ENCODE results near the gene ARID3A.

Gene ARID3A

GRCh38 chr19:1000095-1000494 is 74.3 kb downstream of the ARID3A start, which contains the start of gene GRIN3B:
Gene GRIN3B, plus strand, starts transcription at chr19:1000419. Its CDS starts 19 bp downstream, at chr19:1000438.
- Histone ChIP-seq H3K36me3 (no peaks in the 10 kb centered on the region), H3K4me3 (ENCODE audit: low read depth in 1 of 2, low read length in 1 of 2) (peak within 1 kb of the TSS; percentile 41 to 46), H3K27ac (no peak within 1 kb of the TSS), H3K27me3 (peaks cover 94% of the 10 kb centered on the region), H3K4me1 (ENCODE audit: control insufficient read depth in 1 of 2, insufficient read depth in 1 of 2, low read depth in 1 of 2, low read length in 1 of 2) (peaks cover 14 to 18% of the 10 kb centered on the region in 2 experiments), H3K9me3 (no peaks in the 10 kb centered on the region)
- TF ChIP-seq CTCF (IDR thresholded peaks at IDR 0.05), result peak; percentile 71

GRCh38 chr19:1000591-1001537 is 75.0 kb downstream of the ARID3A start:
- H3K4me3 ChIP-seq (ENCODE audit: low read depth in 1 of 2, low read length in 1 of 2), result peak overlapping the region; percentile 3 to 28
- H3K9me3 ChIP-seq, result no peaks in the 10 kb centered on the region
- peaks cover 14 to 18% of the 10 kb centered on the region in 2 experiments for H3K4me1 ChIP-seq (ENCODE audit: control insufficient read depth in 1 of 2, insufficient read depth in 1 of 2, low read depth in 1 of 2, low read length in 1 of 2)
- no peaks in the 10 kb centered on the region for H3K36me3 ChIP-seq
- H3K27ac ChIP-seq, result no peak overlapping the region
- TF ChIP-seq CTCF (IDR thresholded peaks at IDR 0.05), result no peak
- H3K27me3 ChIP-seq, result peaks cover 86% of the 10 kb centered on the region

GRCh38 chr19:1001538-1002166 is 75.8 kb downstream of the ARID3A start:
- peak overlapping the region in 1 of 2 experiments; percentile 28 for H3K4me3 ChIP-seq (ENCODE audit: low read depth in 1 of 2, low read length in 1 of 2)
- TF ChIP-seq CTCF (IDR thresholded peaks at IDR 0.05), result peak; percentile 98
- H3K4me1 ChIP-seq (ENCODE audit: control insufficient read depth in 1 of 2, insufficient read depth in 1 of 2, low read depth in 1 of 2, low read length in 1 of 2), result peaks cover 14 to 18% of the 10 kb centered on the region in 2 experiments
- no peaks in the 10 kb centered on the region for H3K9me3 ChIP-seq
- no peaks in the 10 kb centered on the region for H3K36me3 ChIP-seq
- H3K27me3 ChIP-seq, result peaks cover 78% of the 10 kb centered on the region
- no peak overlapping the region for H3K27ac ChIP-seq

GRCh38 chr19:1002600-1002999 is 76.8 kb downstream of the ARID3A start:
- H3K4me1 ChIP-seq (ENCODE audit: control insufficient read depth in 1 of 2, insufficient read depth in 1 of 2, low read depth in 1 of 2, low read length in 1 of 2), result peaks cover 14 to 18% of the 10 kb centered on the region in 2 experiments
- TF ChIP-seq CTCF (IDR thresholded peaks at IDR 0.05), result no peak
- H3K36me3 ChIP-seq, result no peaks in the 10 kb centered on the region
- H3K9me3 ChIP-seq, result no peaks in the 10 kb centered on the region
- peaks cover 69% of the 10 kb centered on the region for H3K27me3 ChIP-seq
- no peak overlapping the region for H3K4me3 ChIP-seq (ENCODE audit: low read depth in 1 of 2, low read length in 1 of 2)
- no peak overlapping the region for H3K27ac ChIP-seq

GRCh38 chr19:1003283-1003682 is 77.4 kb downstream of the ARID3A start:
- Histone ChIP-seq H3K36me3 (no peaks in the 10 kb centered on the region), H3K9me3 (no peaks in the 10 kb centered on the region), H3K4me1 (ENCODE audit: control insufficient read depth in 1 of 2, insufficient read depth in 1 of 2, low read depth in 1 of 2, low read length in 1 of 2) (peaks cover 14 to 18% of the 10 kb centered on the region in 2 experiments), H3K4me3 (ENCODE audit: low read depth in 1 of 2, low read length in 1 of 2) (no peak overlapping the region), H3K27ac (no peak overlapping the region), H3K27me3 (peaks cover 62% of the 10 kb centered on the region)
- TF ChIP-seq CTCF (IDR thresholded peaks at IDR 0.05), result no peak
